HepG2 (cell line): ENCODE measurements around the gene PXMP4. TPM values are rescaled to one million over a fixed set of nuclear protein-coding genes. Genes with fewer than 3 reads are reported as not detected.

ENCODE experiments used
- AHDC1 ChIP-seq: sonication (generic); formaldehyde crosslinking; IDR thresholded peaks from 2 replicates; pipeline ENCODE4 v1.5.1; 2020; ENCODE audit warnings: mild to moderate bottlenecking, missing genetic modification reagents, borderline replicate concordance
- ARID5B ChIP-seq: IDR thresholded peaks from 2 replicates; pipeline ENCODE4 v1.4.0; 2020; ENCODE audit warnings: mild to moderate bottlenecking, missing genetic modification reagents
- GATAD2A ChIP-seq: IDR thresholded peaks from 2 replicates; pipeline ENCODE4 v1.6.1; 2016
- HDAC6 ChIP-seq: fragments of 200-600 bp; sonication (generic); IDR thresholded peaks from 2 replicates; pipeline ENCODE4 v1.7.0; 2017; ENCODE audit warnings: mild to moderate bottlenecking, antibody characterized with exemption, low read length, low read depth
- HNRNPK ChIP-seq: fragments of 200-400 bp; formaldehyde crosslinking; IDR thresholded peaks from 2 replicates; pipeline ENCODE4 v1.6.1; 2018; ENCODE audit warnings: low read length, low read depth, moderate library complexity, mild to moderate bottlenecking; ENCODE audit not compliant: poor library complexity, severe bottlenecking
- NR2F6 ChIP-seq, 2 experiments: IDR thresholded peaks; 2 replicates each; pipeline ENCODE4 v1.6.1; 2016; ENCODE audit warnings: antibody characterized with exemption in 1 of 2, mild to moderate bottlenecking in 1 of 2
- ONECUT2 ChIP-seq: sonication (generic); formaldehyde crosslinking; IDR thresholded peaks from 2 replicates; pipeline ENCODE4 v1.4.0; 2020; ENCODE audit warnings: missing genetic modification reagents
- PAXIP1 ChIP-seq: sonication (generic); formaldehyde crosslinking; conservative IDR thresholded peaks from 2 replicates; pipeline ENCODE4 v1.4.0; 2020; ENCODE audit warnings: mild to moderate bottlenecking, missing genetic modification reagents, moderate library complexity
- RARG ChIP-seq: sonication (generic); formaldehyde crosslinking; IDR thresholded peaks from 2 replicates; pipeline ENCODE4 v1.4.0; 2020; ENCODE audit warnings: low read depth, mild to moderate bottlenecking, missing genetic modification reagents
- TRIM24 ChIP-seq: sonication (generic); formaldehyde crosslinking; IDR thresholded peaks from 2 replicates; pipeline ENCODE4 v1.8.0; 2022; ENCODE audit warnings: mild to moderate bottlenecking, missing genetic modification reagents
- polyA plus RNA-seq, 8 experiments: library from polyadenylated mRNA; depleted of rRNA in 3 of 8; stranded (reverse) in 7 of 8; unstranded in 1 of 8; fragments of >200 nt; fragmentation: Illumina TruSeq in 4 of 8; extraction: Trizol in 4 of 8; gene quantifications; 2 replicates each; pipeline versions ENCODE4 v1.2.1 to v1.2.3, GENCODE V29; 2011 to 2016; ENCODE audit warnings: low read depth in 4 of 8, missing spikeins in 1 of 8, mixed read lengths in 1 of 8; ENCODE audit not compliant: insufficient read depth in 1 of 8
- total RNA-seq, 5 experiments: library from RNA; depleted of rRNA; stranded (reverse); fragments of >200 nt; fragmentation: Illumina TruSeq; extraction: Trizol; gene quantifications; 2 replicates each; pipeline ENCODE4 v1.2.3, GENCODE V29; 2016; ENCODE audit warnings: low read depth in 1 of 5

The PXMP4 gene
- total and polyA plus RNA-seq, 2 of the 13 experiments (the other 11 are each of a cell fraction or from before 2014, with no cell fraction given) = not detected

- peak; percentile 79 for TF ChIP-seq PAXIP1 (CRISPR knock-in tag)
- TF ChIP-seq HNRNPK = peak; percentile 68
- TF ChIP-seq AHDC1 (CRISPR knock-in tag) = peak; percentile 72; the same call in 1 of the 2 replicates
- TF ChIP-seq HDAC6 = no peak
- TF ChIP-seq ONECUT2 (CRISPR knock-in tag) = peak; percentile 62; the same call in 1 of the 2 replicates
- peak; percentile 61 for TF ChIP-seq GATAD2A (CRISPR knock-in tag)
- TF ChIP-seq NR2F6 (IDR thresholded peaks at IDR 0.05) = peak; percentile 52
- no peak for TF ChIP-seq NR2F6 (CRISPR knock-in tag; IDR thresholded peaks at IDR 0.05)
- TF ChIP-seq TRIM24 (CRISPR knock-in tag) = no peak
- no peak for TF ChIP-seq RARG (CRISPR knock-in tag)
- 0 out of 2 replicates have a peak, but pooled peaks have one; percentile 13 for TF ChIP-seq ARID5B (CRISPR knock-in tag)
Observed at GRCh38 chr20:33709398-33709797, 10.7 kb downstream of the PXMP4 start (continued).
